HUES6 (cell line): ENCODE results near the gene VAMP5.

Source experiments
- H3K27ac ChIP-seq: 2 replicates; pipeline ENCODE4 v1.7.0; 2013; ENCODE audit warnings: low read depth, mild to moderate bottlenecking, low read length, inconsistent platforms
- H3K27me3 ChIP-seq: 2 replicates; pipeline ENCODE4 v1.6.1; 2013; ENCODE audit warnings: low read length; ENCODE audit not compliant: control insufficient read depth, insufficient read depth
- H3K36me3 ChIP-seq: 2 replicates; pipeline ENCODE4 v1.6.1; 2013; ENCODE audit warnings: low read length; ENCODE audit not compliant: control insufficient read depth, insufficient read depth
- H3K4me1 ChIP-seq: 2 replicates; pipeline ENCODE4 v1.6.1; 2013; ENCODE audit warnings: low read length; ENCODE audit not compliant: control insufficient read depth, insufficient read depth
- H3K4me3 ChIP-seq: 2 replicates; pipeline ENCODE4 v1.5.1; 2013; ENCODE audit warnings: low read depth, low read length
- H3K9ac ChIP-seq: one replicate; pipeline ENCODE4 v1.6.1; 2013; ENCODE audit warnings: mild to moderate bottlenecking, low read length
- H3K9me3 ChIP-seq: 2 replicates; pipeline ENCODE4 v1.6.1; 2013; ENCODE audit warnings: low read depth, low read length; ENCODE audit not compliant: control insufficient read depth, insufficient read depth

Gene VAMP5

GRCh38 chr2:85595301-85596025, 11.2 kb downstream of the VAMP5 start, which contains the start of gene RNF181:
Gene RNF181, plus strand, starts transcription at chr2:85595745. Its CDS starts 19 bp downstream, at chr2:85595764.
- H3K9me3 ChIP-seq: no peaks in the 10 kb centered on the region
- no peaks in the 10 kb centered on the region; the same call in 1 of the 2 replicates for H3K4me1 ChIP-seq
- peak within 1 kb of the TSS; percentile 95 for H3K4me3 ChIP-seq
- H3K27me3 ChIP-seq: no peaks in the 10 kb centered on the region
- H3K27ac ChIP-seq: peak within 1 kb of the TSS; percentile 42; the same call in 1 of the 2 replicates
- peak within 1 kb of the TSS; percentile 90 for H3K9ac ChIP-seq
- H3K36me3 ChIP-seq: peaks cover 32% of the 10 kb centered on the region

GRCh38 chr2:85596026-85596333, 11.7 kb downstream of the VAMP5 start:
- peak overlapping the region; percentile 42; the same call in 1 of the 2 replicates for H3K27ac ChIP-seq
- H3K27me3 ChIP-seq: no peaks in the 10 kb centered on the region

GRCh38 chr2:85596486-85597143, 12.4 kb downstream of the VAMP5 start:
- peaks cover 3% of the 10 kb centered on the region for H3K4me1 ChIP-seq
- H3K36me3 ChIP-seq: peaks cover 37% of the 10 kb centered on the region
- peak overlapping the region; percentile 90 for H3K9ac ChIP-seq
- no peaks in the 10 kb centered on the region for H3K27me3 ChIP-seq
- peak overlapping the region; percentile 95 for H3K4me3 ChIP-seq
- H3K9me3 ChIP-seq: no peaks in the 10 kb centered on the region
- no peak overlapping the region for H3K27ac ChIP-seq

More at GRCh38 chr2:85596026-85596333, 11.7 kb downstream of the VAMP5 start:
- peak overlapping the region; percentile 90 for H3K9ac ChIP-seq
- H3K36me3 ChIP-seq: peaks cover 37% of the 10 kb centered on the region
- H3K4me3 ChIP-seq: peak overlapping the region; percentile 95
- no peaks in the 10 kb centered on the region for H3K9me3 ChIP-seq
- H3K4me1 ChIP-seq: no peaks in the 10 kb centered on the region; the same call in 1 of the 2 replicates

- Histone ChIP-seq H3K9ac (no peak overlapping the region), H3K4me1 (peaks cover 8% of the 10 kb centered on the region), H3K27me3 (no peaks in the 10 kb centered on the region), H3K4me3 (no peak overlapping the region), H3K9me3 (no peaks in the 10 kb centered on the region), H3K36me3 (peaks cover 37% of the 10 kb centered on the region), H3K27ac (no peak overlapping the region)
These were observed 13.0 kb downstream of the VAMP5 start for GRCh38 chr2:85597241-85597640.

DNA sequence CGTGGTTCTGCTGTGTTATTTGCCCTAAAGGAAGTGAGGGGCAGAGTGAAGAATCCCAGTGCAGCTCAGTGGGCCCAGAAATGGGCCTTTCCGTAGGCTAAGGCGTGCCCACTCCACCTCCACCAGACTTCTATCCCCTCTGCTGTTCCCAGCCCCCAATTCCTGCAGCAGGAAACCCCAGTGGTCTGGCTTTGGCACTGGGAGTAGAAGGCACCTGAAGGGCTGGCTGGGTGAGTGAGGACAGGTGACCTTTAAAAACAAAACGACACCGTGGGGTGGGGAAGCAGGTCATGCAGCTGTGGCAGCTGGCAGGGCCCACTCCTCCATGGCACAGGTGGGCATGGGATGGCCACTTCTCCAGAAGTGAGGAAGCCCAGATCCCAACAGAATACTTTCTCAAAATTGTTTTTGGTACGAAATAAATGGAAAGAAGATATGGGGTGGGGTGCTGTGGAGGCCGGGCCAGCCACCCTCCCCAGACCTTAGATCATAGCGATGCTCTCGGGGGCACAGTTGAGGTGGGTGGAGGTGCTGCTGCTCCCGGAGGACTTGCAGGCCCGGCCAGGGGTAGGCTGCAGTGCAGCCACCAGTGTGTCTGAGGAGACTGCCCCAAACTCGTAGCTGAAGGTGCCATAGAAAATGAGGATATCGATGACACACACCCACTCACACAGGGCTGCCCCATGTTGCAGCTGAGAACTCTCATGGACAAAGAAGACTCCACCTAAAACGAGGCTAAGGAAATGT, 14.5 kb downstream of the VAMP5 start:
- no peak overlapping the region for H3K27ac ChIP-seq
- H3K9me3 ChIP-seq: no peaks in the 10 kb centered on the region
- no peak overlapping the region for H3K4me3 ChIP-seq
- H3K4me1 ChIP-seq: peaks cover 8% of the 10 kb centered on the region
- no peak overlapping the region for H3K9ac ChIP-seq
- H3K27me3 ChIP-seq: no peaks in the 10 kb centered on the region
- H3K36me3 ChIP-seq: peaks cover 37% of the 10 kb centered on the region

- Histone ChIP-seq H3K4me3 (no peak overlapping the region), H3K27me3 (no peaks in the 10 kb centered on the region), H3K27ac (no peak overlapping the region), H3K4me1 (peaks cover 8% of the 10 kb centered on the region), H3K9me3 (no peaks in the 10 kb centered on the region), H3K9ac (no peak overlapping the region), H3K36me3 (peaks cover 37% of the 10 kb centered on the region)
These were observed 15.4 kb downstream of the VAMP5 start for GRCh38 chr2:85599468-85600234.

DNA sequence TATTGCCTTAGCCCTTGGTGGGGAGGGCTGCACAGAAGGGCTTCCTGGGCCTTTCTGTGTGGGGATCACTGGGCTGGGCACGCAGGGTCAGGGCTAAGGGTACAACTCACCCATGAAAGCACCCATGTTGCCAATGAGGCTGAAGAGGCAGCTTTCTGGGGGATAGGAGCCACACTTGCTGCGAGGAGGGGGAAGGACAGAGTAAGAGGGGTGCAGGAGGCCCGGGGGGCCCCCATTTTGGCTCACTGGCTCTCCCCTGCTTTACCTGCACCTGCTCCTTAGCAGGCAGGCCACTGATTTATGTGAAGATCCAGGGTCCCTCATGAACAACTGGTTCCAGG, 16.0 kb downstream of the VAMP5 start:
- Histone ChIP-seq H3K4me3 (no peak overlapping the region), H3K4me1 (peaks cover 8% of the 10 kb centered on the region), H3K27me3 (no peaks in the 10 kb centered on the region), H3K9ac (no peak overlapping the region), H3K36me3 (peaks cover 37% of the 10 kb centered on the region), H3K27ac (no peak overlapping the region), H3K9me3 (no peaks in the 10 kb centered on the region)

DNA sequence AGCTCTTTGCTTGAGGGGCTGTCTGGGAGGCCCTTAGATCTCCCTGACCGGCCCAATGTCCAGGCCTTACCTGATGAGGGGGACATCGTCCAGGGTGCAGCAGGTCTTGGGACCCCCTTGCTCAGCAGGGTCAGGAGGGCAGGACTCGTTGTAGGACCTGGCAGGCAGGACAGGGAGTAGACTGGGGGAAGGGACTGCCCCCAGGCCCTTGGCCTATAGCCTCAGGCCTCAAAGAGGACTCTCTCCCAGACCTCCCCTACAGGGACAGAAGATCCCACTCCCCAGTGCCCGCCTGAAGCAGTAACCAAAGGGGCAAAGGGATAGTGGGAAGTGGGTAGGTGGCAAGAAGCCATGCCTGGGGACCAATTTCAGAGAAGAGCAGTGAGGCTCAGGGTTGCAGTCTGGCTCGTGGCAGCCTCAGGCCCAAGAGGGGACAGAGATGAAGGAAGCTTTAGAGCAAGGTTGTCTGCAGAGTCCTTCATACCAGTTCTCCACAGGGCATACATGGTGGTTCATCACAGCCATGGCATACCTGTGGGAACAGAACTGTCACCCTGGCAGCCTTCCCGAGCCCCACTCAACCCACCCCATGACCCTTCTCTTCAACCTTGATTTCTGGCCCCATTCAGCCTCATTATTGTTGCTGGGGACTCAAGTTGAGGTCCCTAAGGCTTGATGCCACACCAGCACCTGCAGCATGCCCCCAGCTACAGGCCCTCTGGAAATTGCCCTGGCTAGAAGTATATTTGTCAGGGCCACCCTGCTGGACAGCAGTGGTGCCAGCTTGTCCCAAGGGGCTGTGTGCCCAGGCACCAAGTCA, 16.9 kb downstream of the VAMP5 start:
- Histone ChIP-seq H3K9ac (no peak overlapping the region), H3K4me1 (peaks cover 8% of the 10 kb centered on the region), H3K27ac (no peak overlapping the region), H3K36me3 (peaks cover 40% of the 10 kb centered on the region), H3K27me3 (no peaks in the 10 kb centered on the region), H3K9me3 (no peaks in the 10 kb centered on the region), H3K4me3 (peak overlapping the region; percentile 94)

DNA sequence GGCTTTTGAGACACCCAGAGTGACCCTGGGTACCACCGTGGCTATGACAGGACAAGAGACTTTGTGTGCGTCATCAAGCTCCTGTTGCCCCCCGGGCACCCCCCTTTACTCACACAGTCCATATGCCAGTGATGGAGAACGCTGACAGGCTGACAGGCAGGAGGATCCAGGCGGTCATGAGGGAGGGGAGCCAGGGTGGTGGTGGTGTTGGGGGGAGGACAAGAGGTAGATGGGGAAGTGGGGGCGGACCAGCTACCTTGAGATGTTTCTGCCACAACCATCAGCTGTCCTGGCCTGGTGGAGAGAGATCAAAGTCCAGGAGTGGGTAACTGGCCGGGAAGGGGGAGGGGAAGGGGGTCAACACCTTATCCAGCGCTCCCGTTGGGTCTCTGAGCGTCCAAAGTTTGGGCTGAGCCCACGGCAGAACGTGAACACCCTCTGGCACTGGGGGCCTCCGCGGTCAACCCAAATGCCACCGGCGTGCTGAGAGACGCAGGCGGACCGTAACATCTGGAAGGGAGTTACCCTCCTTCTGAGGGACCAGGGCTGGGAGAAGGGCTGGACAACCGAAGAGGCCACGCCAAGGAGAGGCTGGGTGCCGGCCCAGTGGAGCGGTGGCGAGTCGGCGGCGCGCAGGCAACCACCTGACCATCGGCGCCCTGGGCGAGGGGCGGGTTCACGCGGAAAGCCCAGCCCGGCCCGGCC, 17.7 kb downstream of the VAMP5 start:
- Histone ChIP-seq H3K27me3 (no peaks in the 10 kb centered on the region), H3K27ac (no peak overlapping the region; the same call in 1 of the 2 replicates), H3K36me3 (peaks cover 38% of the 10 kb centered on the region), H3K9me3 (no peaks in the 10 kb centered on the region), H3K9ac (peak overlapping the region; percentile 75), H3K4me1 (peaks cover 8% of the 10 kb centered on the region), H3K4me3 (peak overlapping the region; percentile 94)
